ENCODE measurements around the gene ITGB2. TPM values are rescaled to one million over a fixed set of nuclear protein-coding genes. Genes with fewer than 3 reads are reported as not detected.
A peak's percentile ranks its signal among the peaks of the same experiment; 100 is the strongest.

The ITGB2 gene
- total RNA-seq, 6 donors from 2014 or later, result 73.1 to 435 (median 149) TPM

- TF ChIP-seq EP300 (IDR thresholded peaks at IDR 0.05), result no peak
- Histone ChIP-seq H3K36me3 (peaks cover 0 to 41% (median 18%) of the 10 kb centered on the region in 4 donors), H3K4me1 (peaks cover 12 to 23% (median 12%) of the 10 kb centered on the region in 4 donors), H3K9me3 (no peaks in the 10 kb centered on the region), H3K27ac (no peak overlapping the region), H3K4me3 (no peak overlapping the region), H3K27me3 (no peaks in the 10 kb centered on the region)
- no peak for DNase-seq
- no peak for ATAC-seq (ENCODE audit: low FRiP score in 2 of 2)
- 75 to 86% methylated on average over 21 of the region's 21 CpGs for WGBS, 2 donors
Observed at GRCh38 chr21:44955141-44955797, 34.6 kb upstream of the ITGB2 start.

GRCh38 chr21:44954281-44954771 lies 33.6 kb upstream of the ITGB2 start:
- TF ChIP-seq POLR2AphosphoS5 (IDR thresholded peaks at IDR 0.05) (no peak), EP300 (IDR thresholded peaks at IDR 0.05) (no peak), CTCF (IDR thresholded peaks at IDR 0.05) (no peak)
- DNase-seq, result peak in 1 of 2 donors; percentile 51
- Histone ChIP-seq H3K4me3 (no peak overlapping the region), H3K27ac (peak overlapping the region in 1 of 4 donors; percentile 1), H3K4me1 (peaks cover 8 to 25% (median 14%) of the 10 kb centered on the region in 4 donors), H3K9me3 (no peaks in the 10 kb centered on the region), H3K27me3 (no peaks in the 10 kb centered on the region), H3K36me3 (peaks cover 0 to 31% (median 16%) of the 10 kb centered on the region in 4 donors)
- WGBS, 2 donors, result 95 to 97% methylated on average over 16 to 22 of the region's 22 CpGs
- no peak for ATAC-seq (ENCODE audit: low FRiP score in 2 of 2)

- Histone ChIP-seq H3K36me3 (peaks cover 0 to 29% (median 16%) of the 10 kb centered on the region in 4 donors), H3K27me3 (no peaks in the 10 kb centered on the region), H3K4me3 (no peak overlapping the region), H3K9me3 (no peaks in the 10 kb centered on the region), H3K4me1 (peaks cover 5 to 19% (median 10%) of the 10 kb centered on the region in 4 donors), H3K27ac (peak overlapping the region in 2 of 4 donors; percentile 1 to 16)
- ATAC-seq (ENCODE audit: low FRiP score in 2 of 2), result no peak
- DNase-seq, result no peak
- TF ChIP-seq CTCF (IDR thresholded peaks at IDR 0.05), result no peak
- no peak for TF ChIP-seq POLR2AphosphoS5 (IDR thresholded peaks at IDR 0.05)
- no peak for TF ChIP-seq POLR2A (IDR thresholded peaks at IDR 0.05)
- TF ChIP-seq EP300 (IDR thresholded peaks at IDR 0.05), result no peak
- 97 to 98% methylated on average over 7 to 13 of the region's 13 CpGs for WGBS, 2 donors
Observed at GRCh38 chr21:44953628-44954021, 32.9 kb upstream of the ITGB2 start.

GRCh38 chr21:44952929-44953627 lies 32.4 kb upstream of the ITGB2 start:
- Histone ChIP-seq H3K27ac (peak overlapping the region in 2 of 4 donors; percentile 1 to 16), H3K36me3 (peaks cover 0 to 27% (median 16%) of the 10 kb centered on the region in 4 donors), H3K27me3 (no peaks in the 10 kb centered on the region), H3K4me1 (peaks cover 5 to 13% (median 8%) of the 10 kb centered on the region in 4 donors), H3K4me3 (no peak overlapping the region), H3K9me3 (no peaks in the 10 kb centered on the region)
- peak in 1 of 2 donors; percentile 78 for DNase-seq
- WGBS, 2 donors, result 93 to 95% methylated on average over 8 to 18 of the region's 25 CpGs
- TF ChIP-seq POLR2AphosphoS5 (IDR thresholded peaks at IDR 0.05) (no peak), CTCF (IDR thresholded peaks at IDR 0.05) (no peak), POLR2A (IDR thresholded peaks at IDR 0.05) (no peak), EP300 (IDR thresholded peaks at IDR 0.05) (no peak)
- no peak for ATAC-seq (ENCODE audit: low FRiP score in 2 of 2)

GRCh38 chr21:44952116-44952928 lies 31.6 kb upstream of the ITGB2 start:
- Histone ChIP-seq H3K27ac (no peak overlapping the region), H3K4me3 (no peak overlapping the region), H3K9me3 (no peaks in the 10 kb centered on the region), H3K27me3 (no peaks in the 10 kb centered on the region), H3K36me3 (peaks cover 0 to 33% (median 18%) of the 10 kb centered on the region in 4 donors), H3K4me1 (peaks cover 5 to 13% (median 7%) of the 10 kb centered on the region in 4 donors)
- no peak for DNase-seq
- no peak for TF ChIP-seq EP300 (IDR thresholded peaks at IDR 0.05)
- no peak for ATAC-seq (ENCODE audit: low FRiP score in 2 of 2)
- 91 to 93% methylated on average over 12 to 24 of the region's 24 CpGs for WGBS, 2 donors
